RWPE1 (cell line): ENCODE results near the gene RTCA.
"Not testable (repeated sequence)": the region's sequence is repeated elsewhere in the genome, so short reads cannot be mapped to it uniquely, and the experiment has no call there.

ENCODE experiments used
- CTCF ChIA-PET: fragments of 350-600 bp; sonication (Branson Sonifier 250); formaldehyde crosslinking; extraction: SDS; loops from one replicate; lab custom pipeline; 2021; lab: Yijun Ruan, JAX
- POLR2A ChIA-PET: fragments of 400-600 bp; formaldehyde crosslinking; extraction: SDS; loops from one replicate; lab custom pipeline; 2020; ENCODE audit warnings: antibody characterized with exemption; ENCODE audit not compliant: low non-redundant PET; lab: Yijun Ruan, JAX
- DNase-seq: peaks from one replicate; pipeline ENCODE4 v3.0.0; 2012; ENCODE audit warnings: low spot score
- H3K27ac ChIP-seq: fragments of 450-650 bp; 2 replicates; pipeline ENCODE4 v1.5.1; 2017
- CTCF ChIP-seq: fragments of 450-650 bp; conservative IDR thresholded peaks from 2 replicates; pipeline ENCODE4 v1.5.1; 2017; ENCODE audit warnings: low read depth, mild to moderate bottlenecking

RTCA gene

GRCh38 chr1:100332331-100332730 lies 66.3 kb downstream of the RTCA start:
- no peak overlapping the region for H3K27ac ChIP-seq
- TF ChIP-seq CTCF, result no peak
- ChIA-PET POLR2A (no interaction called here), CTCF (no interaction called here)
- no peak for DNase-seq

GRCh38 chr1:100335436-100335835 lies 69.4 kb downstream of the RTCA start:
- TF ChIP-seq CTCF, result no peak
- CTCF ChIA-PET, result no interaction called here
- POLR2A ChIA-PET, result no interaction called here
- no peak for DNase-seq
- no peak overlapping the region for H3K27ac ChIP-seq

GRCh38 chr1:100337878-100338277 lies 71.9 kb downstream of the RTCA start:
- CTCF ChIA-PET, H3K27ac ChIP-seq, DNase-seq, POLR2A ChIA-PET: not testable (repeated sequence)

GRCh38 chr1:100339735-100340134 lies 73.7 kb downstream of the RTCA start:
- DNase-seq, POLR2A ChIA-PET, CTCF ChIA-PET, H3K27ac ChIP-seq: not testable (repeated sequence)

GRCh38 chr1:100340494-100340893 lies 74.5 kb downstream of the RTCA start:
- H3K27ac ChIP-seq, result no peak overlapping the region
- no peak for DNase-seq
- TF ChIP-seq CTCF, result no peak
- POLR2A ChIA-PET, result no interaction called here
- CTCF ChIA-PET, result no interaction called here

GRCh38 chr1:100342348-100342747 lies 76.3 kb downstream of the RTCA start:
- CTCF ChIA-PET, result no interaction called here
- TF ChIP-seq CTCF, result no peak
- no peak overlapping the region for H3K27ac ChIP-seq
- DNase-seq, result no peak
- POLR2A ChIA-PET, result interaction anchor here (0.5 kb wide), 1 partner anchor 40 kb away, joined by 5 read pairs; no protein-coding TSS in a partner anchor
